Upper lobe of right lung (tissue), 1 donor: ENCODE measurements around the gene HNRNPA3. TPM values are rescaled to one million over a fixed set of nuclear protein-coding genes. Genes with fewer than 3 reads are reported as not detected.

Experiments
- ATAC-seq: fragments of 200-7000 bp; cut with Tn5 transposase; one replicate; pipeline ENCODE4 v1.9.1; 2020; ENCODE audit warnings: mild to moderate bottlenecking, moderate library complexity
- DNase-seq: peaks from one replicate; pipeline ENCODE4 v3.0.0-alpha.2; 2020
- H3K27ac ChIP-seq: fragments of 200-600 bp; one replicate; pipeline ENCODE4 v1.8.0; 2022
- H3K27me3 ChIP-seq: fragments of 200-600 bp; one replicate; pipeline ENCODE4 v1.8.0; 2022; ENCODE audit warnings: mild to moderate bottlenecking
- H3K36me3 ChIP-seq: fragments of 200-600 bp; one replicate; pipeline ENCODE4 v1.8.0; 2022
- H3K4me1 ChIP-seq: fragments of 200-600 bp; one replicate; pipeline ENCODE4 v1.8.0; 2022
- H3K4me3 ChIP-seq: fragments of 200-600 bp; one replicate; pipeline ENCODE4 v1.8.0; 2022; ENCODE audit warnings: mild to moderate bottlenecking
- H3K9me3 ChIP-seq: fragments of 200-600 bp; one replicate; pipeline ENCODE4 v1.8.0; 2022
- CTCF ChIP-seq: fragments of 200-600 bp; IDR thresholded peaks from one replicate; pipeline ENCODE4 v1.8.0; 2022; ENCODE audit warnings: antibody characterized with exemption
- intact Hi-C: fragments of 100-400 bp; cut with DNase I; formaldehyde crosslinking; loops from one replicate; pipeline ENCODE4 v1.11.0; 2022
- total RNA-seq: library from RNA; stranded (reverse); fragmentation: NEBNext Ultra II Directional; extraction: Animal tissue kit (Norgen Biotek cat#: 25700); gene quantifications from one replicate; pipeline ENCODE4 v1.2.1, GENCODE V29; 2021
- donor health status: DM: no; HTN: yes; CAD: no; lungs with severe emphysema.

The HNRNPA3 gene
- total RNA-seq, 1 donor from 2014 or later, result 139 TPM

DNA sequence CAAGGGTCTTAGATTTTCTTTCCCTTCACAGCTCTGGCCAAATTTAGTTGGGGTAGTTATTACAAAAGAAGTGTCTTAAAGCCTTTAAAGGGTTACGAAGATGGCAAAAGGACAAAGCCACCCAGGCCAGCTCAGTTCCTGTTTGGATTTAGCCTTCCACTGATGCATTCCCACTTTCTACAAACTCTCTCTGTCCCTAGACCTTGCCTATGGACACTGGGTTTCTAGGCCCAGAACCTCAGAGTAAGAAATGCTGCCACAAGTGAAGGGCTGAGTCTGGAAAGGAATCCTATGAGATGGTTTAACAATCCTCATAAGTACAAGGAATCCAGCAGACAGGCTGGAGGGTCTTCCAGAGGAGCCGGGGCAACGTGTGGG lies 38.6 kb downstream of the HNRNPA3 start:
- Histone ChIP-seq H3K9me3 (no peaks in the 10 kb centered on the region), H3K27me3 (no peaks in the 10 kb centered on the region), H3K4me1 (peaks cover 88% of the 10 kb centered on the region), H3K4me3 (no peak overlapping the region), H3K27ac (peak overlapping the region; percentile 64), H3K36me3 (peaks cover 7% of the 10 kb centered on the region)
- ATAC-seq, result no peak
- DNase-seq, result no peak
- intact Hi-C loops, result no loop called here
- no peak for TF ChIP-seq CTCF

DNA sequence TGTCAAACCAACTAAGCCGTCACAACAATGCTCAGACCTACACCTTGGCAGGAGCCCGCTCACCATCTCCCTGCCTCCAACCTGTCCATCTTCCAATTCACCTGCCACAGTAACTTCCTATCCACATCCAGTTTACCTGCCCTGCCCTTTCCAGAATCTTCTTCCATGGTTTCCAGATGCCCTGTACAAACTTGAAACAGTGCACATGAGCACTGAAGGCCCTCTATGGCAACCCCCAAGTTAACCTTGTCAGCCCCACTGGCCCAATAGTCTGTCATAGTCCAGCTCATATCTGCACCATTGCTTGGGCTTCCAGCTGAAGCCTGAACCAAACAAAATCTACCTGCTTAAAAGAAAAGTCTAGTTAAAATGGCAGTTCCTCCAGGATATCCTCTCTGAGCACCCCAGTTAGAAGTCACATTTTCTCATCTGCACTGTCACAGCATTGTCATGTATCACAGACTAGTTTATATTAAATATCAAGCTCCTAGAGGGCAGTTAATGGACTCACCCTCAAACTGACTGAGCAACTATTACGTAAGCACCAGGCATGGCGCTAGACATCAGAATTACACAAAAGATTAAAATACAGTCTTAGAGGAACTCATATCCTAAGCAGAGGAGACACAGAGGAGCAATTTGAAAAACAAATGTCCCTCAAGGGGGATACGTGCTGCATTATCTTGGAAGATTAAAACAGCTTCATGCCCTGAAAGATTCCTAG lies 40.4 kb downstream of the HNRNPA3 start:
- H3K4me3 ChIP-seq, result no peak overlapping the region
- peaks cover 6% of the 10 kb centered on the region for H3K36me3 ChIP-seq
- peaks cover 88% of the 10 kb centered on the region for H3K4me1 ChIP-seq
- TF ChIP-seq CTCF, result no peak
- ATAC-seq (no peak), DNase-seq (no peak)
- intact Hi-C loops, result no loop called here
- no peaks in the 10 kb centered on the region for H3K27me3 ChIP-seq
- H3K9me3 ChIP-seq, result no peaks in the 10 kb centered on the region
- peak overlapping the region; percentile 69 for H3K27ac ChIP-seq

GRCh38 chr2:177253704-177254103 lies 41.1 kb downstream of the HNRNPA3 start:
- TF ChIP-seq CTCF, result no peak
- intact Hi-C loops, result no loop called here
- H3K4me1 ChIP-seq, result peaks cover 88% of the 10 kb centered on the region
- DNase-seq, result no peak
- no peak overlapping the region for H3K4me3 ChIP-seq
- no peaks in the 10 kb centered on the region for H3K36me3 ChIP-seq
- H3K9me3 ChIP-seq, result no peaks in the 10 kb centered on the region
- ATAC-seq, result no peak
- no peak overlapping the region for H3K27ac ChIP-seq
- no peaks in the 10 kb centered on the region for H3K27me3 ChIP-seq

DNA sequence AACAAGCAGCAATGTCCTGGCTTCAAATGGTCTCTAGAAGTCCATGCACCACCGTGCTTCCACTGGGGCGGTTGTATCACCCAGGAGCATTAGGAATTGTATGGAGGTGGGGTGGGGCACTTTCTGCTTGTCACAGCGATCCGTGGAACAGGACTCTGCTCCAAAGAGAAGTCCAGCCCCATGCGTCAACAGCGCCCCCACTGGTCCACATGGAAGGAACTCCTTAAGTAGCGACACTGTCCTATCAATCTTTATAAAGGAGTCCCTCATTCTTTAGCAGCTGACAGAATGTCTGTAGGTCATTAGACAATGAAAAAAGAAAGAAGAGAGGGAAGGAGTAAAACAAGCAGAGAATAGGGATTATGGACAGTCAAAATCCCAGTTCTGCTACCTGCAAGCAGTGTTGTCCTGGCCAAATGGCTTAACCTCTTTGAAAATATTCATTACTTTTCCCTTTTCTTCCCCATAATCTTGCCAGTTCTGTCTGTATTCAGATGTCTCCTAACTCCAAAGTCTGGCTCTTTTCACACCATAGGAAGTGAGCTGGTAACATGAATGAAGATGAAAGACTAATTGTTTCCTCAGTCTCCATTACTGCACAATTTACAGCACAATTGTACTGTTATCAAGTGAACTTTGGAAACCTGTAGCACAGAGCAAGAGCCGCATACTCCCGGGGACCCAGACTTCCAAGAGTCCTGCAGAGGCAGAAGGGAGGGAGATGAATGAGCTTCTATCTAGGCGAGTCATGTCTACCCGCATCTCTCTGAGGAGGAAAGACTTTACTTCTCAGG lies 42.0 kb downstream of the HNRNPA3 start:
- Histone ChIP-seq H3K4me1 (peaks cover 95% of the 10 kb centered on the region), H3K27me3 (no peaks in the 10 kb centered on the region), H3K4me3 (no peak overlapping the region), H3K9me3 (no peaks in the 10 kb centered on the region), H3K27ac (peak overlapping the region; percentile 20), H3K36me3 (no peaks in the 10 kb centered on the region)
- TF ChIP-seq CTCF, result peak; percentile 36
- intact Hi-C loops, result no loop called here
- DNase-seq (no peak), ATAC-seq (peak; percentile 62)

- no peak for TF ChIP-seq CTCF
- H3K4me1 ChIP-seq, result peaks cover 97% of the 10 kb centered on the region
- no peak overlapping the region for H3K4me3 ChIP-seq
- no peak overlapping the region for H3K27ac ChIP-seq
- no peaks in the 10 kb centered on the region for H3K36me3 ChIP-seq
- DNase-seq (no peak), ATAC-seq (no peak)
- no peaks in the 10 kb centered on the region for H3K9me3 ChIP-seq
- intact Hi-C loops, result no loop called here
- no peaks in the 10 kb centered on the region for H3K27me3 ChIP-seq
These were observed 42.6 kb downstream of the HNRNPA3 start for GRCh38 chr2:177255227-177255601.
